Iris pigment epithelial cell (primary cell): ENCODE data around the gene CALN1.

ENCODE experiments used
- DNase-seq: peaks from one replicate; pipeline ENCODE4 v3.0.0-alpha.2; 2011; ENCODE audit warnings: low read depth

CALN1 gene

DNA sequence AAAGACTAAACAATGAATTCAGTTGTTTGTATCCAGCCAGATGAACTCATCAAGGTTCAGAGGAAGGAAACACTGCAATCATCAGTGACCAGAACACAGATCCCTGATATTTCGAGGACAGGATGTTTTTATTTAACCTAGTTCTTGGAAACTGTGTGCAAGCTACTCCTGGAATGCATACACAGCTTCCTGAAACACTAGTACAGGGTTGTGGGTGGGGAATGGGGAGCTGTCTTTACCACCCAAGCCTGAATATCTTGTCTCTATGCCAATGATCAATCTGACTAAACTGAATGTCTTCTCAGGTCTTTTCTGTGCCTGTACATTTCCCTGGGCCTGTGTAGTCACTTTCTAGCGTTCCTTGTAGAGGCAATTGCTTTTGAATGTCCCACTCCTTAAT lies 374.6 kb downstream of the CALN1 start:
- DNase-seq, result peak; percentile 2

- DNase-seq, result no peak
These were observed 376.9 kb downstream of the CALN1 start for GRCh38 chr7:72035266-72035665.

- DNase-seq, result no peak
These were observed 379.2 kb downstream of the CALN1 start for GRCh38 chr7:72032934-72033333.

DNA sequence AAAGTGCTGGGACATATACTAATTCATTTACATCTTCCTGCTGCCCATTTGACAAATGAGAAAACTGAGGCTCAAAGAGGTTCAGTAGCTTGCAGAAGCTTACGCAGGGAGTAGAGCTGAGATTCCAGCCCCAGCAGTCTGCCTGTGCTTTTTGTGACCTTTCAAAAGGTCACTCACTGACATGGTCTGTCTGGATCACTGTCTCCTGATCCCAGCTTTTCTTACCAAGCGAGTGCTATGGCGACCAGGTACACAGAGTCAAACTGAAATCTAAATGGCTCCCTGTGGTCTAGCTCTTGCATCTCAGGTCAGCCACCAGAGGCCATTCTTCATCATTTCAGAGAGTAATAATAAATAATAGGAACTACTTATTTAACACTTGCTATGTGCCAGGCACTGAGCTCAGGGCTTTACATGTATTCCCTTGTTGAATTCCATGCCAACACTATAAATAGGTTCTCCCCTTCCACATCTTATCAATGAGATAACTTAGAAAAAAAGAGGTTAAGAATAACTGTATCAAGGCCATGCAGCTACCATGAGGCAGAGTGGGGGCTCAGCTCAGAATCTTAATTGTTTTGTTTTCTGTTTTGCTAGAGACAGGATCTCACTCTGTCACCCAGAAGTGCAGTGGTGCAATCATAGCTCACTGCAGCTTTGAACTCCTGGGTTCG lies 381.0 kb downstream of the CALN1 start:
- DNase-seq, result no peak

GRCh38 chr7:72028267-72028666 lies 383.9 kb downstream of the CALN1 start:
- no peak for DNase-seq

- DNase-seq, result no peak
These were observed 386.7 kb downstream of the CALN1 start for GRCh38 chr7:72025381-72025960.

- no peak for DNase-seq
These were observed 388.2 kb downstream of the CALN1 start for GRCh38 chr7:72023926-72024325.

DNA sequence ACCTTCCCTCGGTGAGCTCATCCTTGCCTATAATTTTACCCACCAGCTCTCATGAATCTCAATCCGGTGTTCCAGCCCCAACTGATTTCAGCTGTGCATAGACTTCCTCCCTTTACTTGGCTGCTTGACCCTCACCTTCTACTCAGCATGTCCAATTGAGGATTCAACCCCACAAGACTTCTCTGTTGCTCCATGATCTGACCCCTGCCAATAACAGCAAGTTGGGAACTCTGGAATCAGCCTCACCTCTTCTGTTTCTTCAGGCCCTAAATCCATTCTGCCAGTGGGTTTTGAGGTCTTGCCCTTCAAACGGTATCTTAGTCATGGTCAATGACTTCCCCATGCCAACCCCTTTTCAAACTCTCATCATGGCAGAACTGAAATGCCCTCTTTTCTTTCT lies 390.4 kb downstream of the CALN1 start:
- DNase-seq, result no peak

DNA sequence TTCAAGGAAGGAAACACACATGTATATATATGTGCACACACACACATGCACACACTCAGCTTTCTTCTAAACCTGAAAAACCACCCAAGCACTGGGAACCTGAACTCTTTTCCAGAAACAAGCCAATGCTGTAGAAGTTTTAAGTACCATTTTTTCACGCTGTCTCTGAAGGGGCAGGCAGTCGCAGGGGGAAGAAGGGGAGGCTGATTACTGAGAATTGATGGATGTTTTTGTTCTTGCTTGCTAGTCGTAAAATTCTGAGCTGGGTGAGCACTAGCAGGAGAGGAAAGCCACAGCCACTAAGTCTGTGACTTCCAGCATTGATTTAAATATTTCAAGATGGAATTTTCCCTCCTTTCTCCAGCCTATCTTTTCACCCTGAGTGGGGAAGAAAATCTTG lies 391.8 kb downstream of the CALN1 start:
- no peak for DNase-seq

- DNase-seq, result no peak
These were observed 392.7 kb downstream of the CALN1 start for GRCh38 chr7:72019436-72019835.

GRCh38 chr7:72017756-72018155 lies 394.4 kb downstream of the CALN1 start:
- DNase-seq, result no peak

GRCh38 chr7:72016574-72016973 lies 395.6 kb downstream of the CALN1 start:
- no peak for DNase-seq

- DNase-seq, result no peak
These were observed 397.0 kb downstream of the CALN1 start for GRCh38 chr7:72015136-72015535.

DNA sequence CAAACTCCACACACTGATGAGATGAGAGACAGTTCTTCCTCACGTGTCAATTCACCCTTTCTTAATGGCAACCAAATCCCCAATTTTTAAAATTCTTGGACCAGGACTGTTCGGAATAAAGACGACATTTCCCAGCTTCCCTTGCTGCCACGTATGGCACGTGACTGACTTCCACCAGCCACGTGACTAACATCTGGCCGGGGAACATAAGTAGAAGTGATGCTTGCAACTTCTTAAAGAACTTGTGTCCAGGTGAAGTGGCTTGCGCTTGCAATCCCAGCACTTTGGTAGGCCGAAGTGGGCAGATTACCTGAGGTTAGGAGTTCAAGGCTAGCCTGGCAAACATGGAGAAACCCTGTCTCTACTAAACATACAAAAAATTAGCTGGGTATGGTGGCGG lies 405.1 kb downstream of the CALN1 start:
- DNase-seq, result no peak

DNA sequence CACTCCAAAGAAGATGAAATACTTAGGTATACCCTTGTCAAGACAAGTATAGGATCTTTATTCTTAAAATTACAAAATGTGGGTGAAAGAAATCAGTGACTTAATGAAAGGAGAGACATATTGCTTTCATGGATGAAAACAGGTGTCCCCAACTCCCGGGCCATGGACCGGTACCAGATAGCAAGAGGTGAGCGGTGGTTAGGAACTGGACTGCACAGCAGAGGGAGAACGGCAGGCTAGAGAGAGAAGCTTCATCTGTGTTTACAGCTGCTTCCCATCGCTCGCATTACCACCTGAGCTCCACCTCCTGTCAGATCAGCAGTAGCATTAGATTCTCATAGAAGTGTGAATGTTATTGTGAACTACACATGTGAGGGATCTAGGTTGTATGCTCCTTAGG lies 408.9 kb downstream of the CALN1 start:
- no peak for DNase-seq

DNA sequence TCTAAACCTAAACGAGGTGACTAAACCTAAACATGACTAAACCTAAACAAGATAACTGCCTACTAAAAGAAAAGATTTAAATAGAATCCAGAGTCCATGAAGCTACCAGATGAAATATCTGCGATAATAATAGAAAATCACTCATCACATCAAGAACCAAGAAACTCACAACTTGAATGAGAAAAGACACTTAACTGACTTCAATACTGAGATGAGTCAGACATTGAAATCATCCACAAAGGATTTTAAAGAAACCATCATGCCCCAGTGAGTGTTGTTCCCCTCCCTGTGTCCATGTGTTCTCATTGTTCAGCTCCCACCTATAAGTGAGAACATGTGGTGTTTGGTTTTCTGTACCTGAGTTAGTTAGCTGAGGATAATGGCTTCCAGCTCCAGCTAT lies 416.0 kb downstream of the CALN1 start:
- DNase-seq, result no peak

DNA sequence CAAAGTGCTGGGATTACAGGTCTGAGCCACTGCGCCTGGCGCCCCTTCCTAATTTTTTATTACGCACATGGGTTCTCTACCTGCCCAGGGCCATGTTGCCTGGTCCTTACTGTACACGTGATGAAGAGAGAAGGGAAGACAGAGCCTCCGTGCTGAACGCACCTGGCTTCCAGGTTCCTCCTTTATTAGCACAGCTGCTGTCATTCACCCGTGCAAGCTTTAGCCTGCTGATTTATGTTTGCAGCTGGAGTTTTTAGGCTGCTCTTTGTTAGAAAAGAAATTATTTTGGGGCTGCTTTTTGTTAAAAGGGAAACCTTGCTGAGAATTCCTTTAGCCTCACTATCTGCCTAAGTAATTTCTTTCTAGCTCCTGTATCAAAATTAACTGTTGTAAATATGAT lies 417.0 kb downstream of the CALN1 start:
- DNase-seq, result no peak

- DNase-seq, result no peak
These were observed 420.6 kb downstream of the CALN1 start for GRCh38 chr7:71991586-71991985.

DNA sequence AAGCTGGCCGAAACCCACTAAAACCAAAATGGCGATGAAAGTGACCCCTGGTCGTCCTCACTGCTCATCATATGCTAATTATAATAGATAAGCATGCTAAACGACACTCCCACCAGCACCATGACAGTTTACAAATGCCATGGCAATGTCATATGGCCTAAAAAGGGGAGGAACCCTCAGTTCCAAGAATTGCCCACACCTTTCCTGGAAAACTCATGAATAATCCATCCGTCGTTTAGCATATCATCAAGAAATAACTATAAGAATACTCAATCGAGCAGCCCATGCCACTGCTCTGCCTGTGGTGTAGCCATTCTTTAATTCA lies 422.0 kb downstream of the CALN1 start:
- no peak for DNase-seq

DNA sequence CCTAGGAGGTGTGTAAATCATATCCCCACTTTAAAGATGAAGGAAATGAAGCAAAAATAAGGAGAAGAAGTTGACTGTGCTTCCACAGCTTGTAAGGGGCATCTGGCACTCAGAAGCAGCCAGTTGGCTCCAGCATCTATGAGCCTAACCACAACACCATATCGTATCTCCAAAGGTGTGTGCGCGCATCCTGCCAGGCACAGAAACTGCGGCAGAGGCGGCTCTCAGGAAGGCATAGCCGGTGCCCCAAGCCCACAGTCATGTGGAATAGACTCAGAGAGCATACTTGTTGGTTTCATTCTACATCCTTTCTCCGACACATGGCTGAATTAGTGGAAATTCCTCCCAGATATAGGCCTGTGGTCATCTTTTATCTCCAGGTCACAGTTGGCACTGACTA lies 423.9 kb downstream of the CALN1 start:
- no peak for DNase-seq

- DNase-seq, result no peak
These were observed 424.9 kb downstream of the CALN1 start for GRCh38 chr7:71987200-71987767.

GRCh38 chr7:71984348-71984747 lies 427.8 kb downstream of the CALN1 start:
- DNase-seq, result no peak

DNA sequence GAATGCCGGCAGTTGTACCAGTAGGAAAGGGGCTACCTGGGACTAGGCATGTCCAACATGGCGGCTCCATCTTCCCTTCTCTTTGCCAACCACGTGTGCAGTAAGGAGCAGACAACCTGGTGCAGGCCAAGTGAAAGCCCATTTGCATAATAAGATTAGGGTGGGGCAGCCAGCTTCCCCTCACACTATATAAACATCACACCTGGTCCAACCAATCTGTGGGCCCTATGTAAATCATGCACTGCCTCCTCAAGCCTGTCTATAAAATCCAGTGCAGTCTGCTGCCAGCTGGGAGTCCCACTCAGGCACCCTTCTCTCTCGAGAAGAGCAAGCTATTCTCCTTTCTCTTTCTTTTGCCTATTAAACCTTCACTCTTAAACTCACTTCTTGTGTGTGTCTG lies 429.3 kb downstream of the CALN1 start:
- DNase-seq, result no peak

- no peak for DNase-seq
These were observed 435.5 kb downstream of the CALN1 start for GRCh38 chr7:71976645-71977044.
